HL-60 (cell line): ENCODE measurements around the gene OPN1SW.

Source experiments
- DNase-seq, 2 experiments: peaks; one replicate each; pipeline ENCODE4 v3.0.0-alpha.2; 2010 to 2020; ENCODE audit warnings: low read depth in 1 of 2, low spot score in 1 of 2
- H3K27ac ChIP-seq: fragments of 250-450 bp; sonication (Bioruptor Pico); replicated peaks from 2 replicates; pipeline ENCODE4 v1.5.1; 2020; ENCODE audit warnings: mild to moderate bottlenecking, moderate library complexity
- H3K27me3 ChIP-seq: fragments of 250-450 bp; sonication (Bioruptor Pico); 2 replicates; pipeline ENCODE4 v1.5.1; 2021; ENCODE audit warnings: mild to moderate bottlenecking, moderate library complexity; ENCODE audit not compliant: insufficient read depth, poor library complexity, severe bottlenecking
- H3K4me3 ChIP-seq: replicated peaks from 2 replicates; pipeline ENCODE4 v1.5.1; 2011; ENCODE audit warnings: mild to moderate bottlenecking, control low read depth, low read length; ENCODE audit not compliant: insufficient read depth
- GABPA ChIP-seq: IDR thresholded peaks from 2 replicates; pipeline ENCODE4 v1.6.1; 2012; ENCODE audit warnings: low read depth
- POLR2AphosphoS5 ChIP-seq: IDR thresholded peaks from 2 replicates; pipeline ENCODE4 v1.6.1; 2012; ENCODE audit warnings: low read depth
- SPI1 ChIP-seq: IDR thresholded peaks from 2 replicates; pipeline ENCODE4 v1.6.1; 2012; ENCODE audit warnings: low read depth, mild to moderate bottlenecking, borderline replicate concordance
- long read RNA-seq: library from polyadenylated mRNA; unstranded; transcript quantifications from one replicate; pipeline ENCODE4 v2.0.0, GENCODE V29; 2020
- TF ChIP-seq, protein P1 (sequence below): IDR thresholded peaks from one replicate; pipeline ENCODE4 v1.5.1; 2011; ENCODE audit warnings: low read length, control low read depth, inconsistent platforms; ENCODE audit not compliant: insufficient read depth
- TF ChIP-seq, protein P2 (sequence below): IDR thresholded peaks from 2 replicates; pipeline ENCODE4 v1.6.1; 2012; ENCODE audit warnings: low read depth; ENCODE audit not compliant: insufficient replicate concordance

OPN1SW gene, protein sequence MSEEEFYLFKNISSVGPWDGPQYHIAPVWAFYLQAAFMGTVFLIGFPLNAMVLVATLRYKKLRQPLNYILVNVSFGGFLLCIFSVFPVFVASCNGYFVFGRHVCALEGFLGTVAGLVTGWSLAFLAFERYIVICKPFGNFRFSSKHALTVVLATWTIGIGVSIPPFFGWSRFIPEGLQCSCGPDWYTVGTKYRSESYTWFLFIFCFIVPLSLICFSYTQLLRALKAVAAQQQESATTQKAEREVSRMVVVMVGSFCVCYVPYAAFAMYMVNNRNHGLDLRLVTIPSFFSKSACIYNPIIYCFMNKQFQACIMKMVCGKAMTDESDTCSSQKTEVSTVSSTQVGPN
- long read RNA-seq, partial matches to known transcripts: 0 of 2 reads
- long read RNA-seq, other reads (novel, unspliced or antisense): 2 of 2 reads

DNA sequence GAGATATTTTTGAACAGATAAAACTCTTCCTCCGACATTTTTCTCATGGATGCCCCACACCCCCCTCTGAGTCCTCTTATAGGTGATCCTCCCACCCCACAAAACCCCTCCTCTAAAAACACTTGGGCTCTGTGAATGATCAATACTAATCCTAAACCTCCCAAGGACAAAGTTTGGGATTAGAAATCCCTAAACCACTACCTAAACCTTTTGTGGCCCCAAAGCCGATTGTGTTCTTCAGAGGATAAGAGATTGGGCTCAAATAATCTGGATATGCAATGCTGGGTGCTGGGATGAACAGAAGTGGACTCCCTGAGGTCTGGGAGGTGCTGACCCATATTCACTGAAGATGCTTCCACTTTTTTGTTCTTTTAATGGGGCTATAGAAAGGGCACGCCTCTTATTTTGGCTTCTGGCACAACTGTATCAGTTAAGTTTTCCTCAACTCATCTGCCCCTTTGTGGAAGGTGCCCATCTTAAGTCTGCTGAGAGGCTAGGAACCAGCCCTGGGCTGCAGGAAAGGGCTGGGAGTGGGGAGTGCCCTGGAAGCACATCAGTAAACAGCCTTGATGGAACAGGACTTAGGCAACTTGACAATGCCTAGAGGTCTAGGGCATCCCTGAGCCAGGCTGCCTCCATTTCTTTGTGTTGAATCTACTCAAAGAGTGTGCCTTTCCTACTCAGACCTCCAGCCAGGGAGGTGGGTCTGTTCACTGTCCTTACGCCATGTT, at the start of gene OPN1SW:
Gene OPN1SW, minus strand, starts transcription at position 51 of the 731 bp plus-strand sequence. Its CDS starts 13 bp downstream, at position 38.
- H3K27ac ChIP-seq: no peak within 1 kb of the TSS
- DNase-seq: no peak
- no peak for TF ChIP-seq SPI1
- TF ChIP-seq POLR2AphosphoS5: no peak
- TF ChIP-seq, protein P1, sequence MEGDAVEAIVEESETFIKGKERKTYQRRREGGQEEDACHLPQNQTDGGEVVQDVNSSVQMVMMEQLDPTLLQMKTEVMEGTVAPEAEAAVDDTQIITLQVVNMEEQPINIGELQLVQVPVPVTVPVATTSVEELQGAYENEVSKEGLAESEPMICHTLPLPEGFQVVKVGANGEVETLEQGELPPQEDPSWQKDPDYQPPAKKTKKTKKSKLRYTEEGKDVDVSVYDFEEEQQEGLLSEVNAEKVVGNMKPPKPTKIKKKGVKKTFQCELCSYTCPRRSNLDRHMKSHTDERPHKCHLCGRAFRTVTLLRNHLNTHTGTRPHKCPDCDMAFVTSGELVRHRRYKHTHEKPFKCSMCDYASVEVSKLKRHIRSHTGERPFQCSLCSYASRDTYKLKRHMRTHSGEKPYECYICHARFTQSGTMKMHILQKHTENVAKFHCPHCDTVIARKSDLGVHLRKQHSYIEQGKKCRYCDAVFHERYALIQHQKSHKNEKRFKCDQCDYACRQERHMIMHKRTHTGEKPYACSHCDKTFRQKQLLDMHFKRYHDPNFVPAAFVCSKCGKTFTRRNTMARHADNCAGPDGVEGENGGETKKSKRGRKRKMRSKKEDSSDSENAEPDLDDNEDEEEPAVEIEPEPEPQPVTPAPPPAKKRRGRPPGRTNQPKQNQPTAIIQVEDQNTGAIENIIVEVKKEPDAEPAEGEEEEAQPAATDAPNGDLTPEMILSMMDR: no peak
- TF ChIP-seq GABPA: no peak
- TF ChIP-seq, protein P2, sequence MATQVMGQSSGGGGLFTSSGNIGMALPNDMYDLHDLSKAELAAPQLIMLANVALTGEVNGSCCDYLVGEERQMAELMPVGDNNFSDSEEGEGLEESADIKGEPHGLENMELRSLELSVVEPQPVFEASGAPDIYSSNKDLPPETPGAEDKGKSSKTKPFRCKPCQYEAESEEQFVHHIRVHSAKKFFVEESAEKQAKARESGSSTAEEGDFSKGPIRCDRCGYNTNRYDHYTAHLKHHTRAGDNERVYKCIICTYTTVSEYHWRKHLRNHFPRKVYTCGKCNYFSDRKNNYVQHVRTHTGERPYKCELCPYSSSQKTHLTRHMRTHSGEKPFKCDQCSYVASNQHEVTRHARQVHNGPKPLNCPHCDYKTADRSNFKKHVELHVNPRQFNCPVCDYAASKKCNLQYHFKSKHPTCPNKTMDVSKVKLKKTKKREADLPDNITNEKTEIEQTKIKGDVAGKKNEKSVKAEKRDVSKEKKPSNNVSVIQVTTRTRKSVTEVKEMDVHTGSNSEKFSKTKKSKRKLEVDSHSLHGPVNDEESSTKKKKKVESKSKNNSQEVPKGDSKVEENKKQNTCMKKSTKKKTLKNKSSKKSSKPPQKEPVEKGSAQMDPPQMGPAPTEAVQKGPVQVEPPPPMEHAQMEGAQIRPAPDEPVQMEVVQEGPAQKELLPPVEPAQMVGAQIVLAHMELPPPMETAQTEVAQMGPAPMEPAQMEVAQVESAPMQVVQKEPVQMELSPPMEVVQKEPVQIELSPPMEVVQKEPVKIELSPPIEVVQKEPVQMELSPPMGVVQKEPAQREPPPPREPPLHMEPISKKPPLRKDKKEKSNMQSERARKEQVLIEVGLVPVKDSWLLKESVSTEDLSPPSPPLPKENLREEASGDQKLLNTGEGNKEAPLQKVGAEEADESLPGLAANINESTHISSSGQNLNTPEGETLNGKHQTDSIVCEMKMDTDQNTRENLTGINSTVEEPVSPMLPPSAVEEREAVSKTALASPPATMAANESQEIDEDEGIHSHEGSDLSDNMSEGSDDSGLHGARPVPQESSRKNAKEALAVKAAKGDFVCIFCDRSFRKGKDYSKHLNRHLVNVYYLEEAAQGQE: no peak

DNA sequence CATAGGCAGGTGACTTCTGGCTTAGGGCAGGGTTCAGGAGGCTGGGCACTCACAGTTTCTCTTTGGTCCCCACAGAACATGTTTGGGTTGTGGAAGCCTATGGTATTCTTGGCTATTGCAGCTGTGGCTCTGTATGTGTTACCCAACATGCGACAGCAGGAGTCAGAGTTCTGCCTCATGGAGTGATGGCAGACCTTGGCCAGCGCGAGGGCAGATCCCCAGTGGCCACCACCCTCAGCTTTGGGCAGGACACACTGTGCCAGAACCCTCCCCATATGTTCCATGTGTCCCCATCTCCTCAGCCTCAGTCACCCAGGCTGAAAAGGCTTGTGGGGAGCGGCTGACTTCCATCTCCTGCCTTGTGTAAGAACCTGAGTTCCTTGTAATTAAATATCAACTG, 46.1 kb upstream of the OPN1SW start:
- H3K4me3 ChIP-seq: no peak overlapping the region
- H3K27me3 ChIP-seq: no peaks in the 10 kb centered on the region
- no peak for DNase-seq
- TF ChIP-seq, protein P1: no peak
- TF ChIP-seq, protein P2: no peak
- TF ChIP-seq GABPA: no peak
- no peak for TF ChIP-seq POLR2AphosphoS5
- no peak for TF ChIP-seq SPI1
- H3K27ac ChIP-seq: no peak overlapping the region

More for the DNA sequence above, at the start of gene OPN1SW:
- Histone ChIP-seq H3K27me3 (no peaks in the 10 kb centered on the region), H3K4me3 (no peak within 1 kb of the TSS)

DNA sequence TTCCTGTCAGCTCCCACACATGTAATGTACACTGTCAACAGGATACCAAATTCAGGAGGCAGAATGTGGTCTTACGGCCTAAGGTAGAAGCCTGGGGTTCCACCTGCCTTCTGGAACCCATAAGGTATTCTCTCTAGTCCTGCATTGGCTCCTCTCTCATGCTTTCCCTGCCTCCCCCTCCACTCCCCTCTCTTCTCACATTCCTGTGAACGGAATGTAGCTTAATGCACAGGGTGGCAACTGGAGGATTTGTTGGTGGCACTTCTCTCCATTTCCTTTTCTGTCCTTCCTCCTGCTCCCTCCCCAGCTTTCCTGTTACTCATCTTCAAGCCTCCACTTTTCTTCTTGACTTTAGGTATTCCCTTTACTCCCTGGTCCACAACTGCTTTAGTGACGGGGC, 43.1 kb upstream of the OPN1SW start:
- DNase-seq: no peak
- no peak overlapping the region for H3K27ac ChIP-seq
- H3K4me3 ChIP-seq: no peak overlapping the region
- TF ChIP-seq, protein P1: no peak
- no peak for TF ChIP-seq POLR2AphosphoS5
- TF ChIP-seq, protein P2: no peak
- no peak for TF ChIP-seq GABPA
- no peaks in the 10 kb centered on the region for H3K27me3 ChIP-seq
